ENCODE results near the gene BMP6. TPM values are rescaled to one million over a fixed set of nuclear protein-coding genes. Genes with fewer than 3 reads are reported as not detected.

The BMP6 gene
- total and polyA plus RNA-seq, 11 donors, result 1.1 to 5.1 (median 2.7) TPM

GRCh38 chr6:7773914-7774313, 48.0 kb downstream of the BMP6 start:
- Histone ChIP-seq H3K27ac (no peak overlapping the region), H3K4me1 (no peaks in the 10 kb centered on the region), H3K9me3 (no peaks in the 10 kb centered on the region), H3K27me3 (peaks cover 0 to 9% (median 0%) of the 10 kb centered on the region in 9 donors), H3K4me3 (no peak overlapping the region), H3K36me3 (no peaks in the 10 kb centered on the region)
- WGBS, 4 donors, result 87 to 95% (median 90%) methylated on average over 9 of the region's 9 CpGs
- ATAC-seq (no peak), DNase-seq (no peak)
- intact Hi-C loops (cut with DNase I), result no loop called here
- no peak for TF ChIP-seq CTCF (IDR thresholded peaks at IDR 0.05)

- Histone ChIP-seq H3K27me3 (peaks cover 0 to 9% (median 0%) of the 10 kb centered on the region in 9 donors), H3K36me3 (no peaks in the 10 kb centered on the region), H3K9me3 (no peaks in the 10 kb centered on the region), H3K4me3 (no peak overlapping the region), H3K4me1 (no peaks in the 10 kb centered on the region), H3K27ac (no peak overlapping the region)
- 85 to 91% (median 86%) methylated on average over 2 of the region's 2 CpGs for WGBS, 4 donors
- TF ChIP-seq POLR2A (IDR thresholded peaks at IDR 0.05), result no peak
- TF ChIP-seq CTCF (IDR thresholded peaks at IDR 0.05), result no peak
- ATAC-seq (no peak), DNase-seq (no peak)
- intact Hi-C loops (cut with DNase I), result no loop called here
These were observed 50.6 kb downstream of the BMP6 start for GRCh38 chr6:7776509-7776908.

GRCh38 chr6:7777074-7777473, 51.2 kb downstream of the BMP6 start:
- Histone ChIP-seq H3K27ac (no peak overlapping the region), H3K4me3 (no peak overlapping the region), H3K4me1 (no peaks in the 10 kb centered on the region), H3K36me3 (no peaks in the 10 kb centered on the region), H3K9me3 (no peaks in the 10 kb centered on the region), H3K27me3 (peaks cover 0 to 9% (median 0%) of the 10 kb centered on the region in 9 donors)
- DNase-seq, result no peak
- ATAC-seq, result no peak
- TF ChIP-seq CTCF (IDR thresholded peaks at IDR 0.05) (no peak), POLR2A (IDR thresholded peaks at IDR 0.05) (no peak)
- intact Hi-C loops (cut with DNase I), result no loop called here
- 79 to 83% (median 81%) methylated on average over 4 of the region's 4 CpGs for WGBS, 4 donors

- no peaks in the 10 kb centered on the region for H3K27me3 ChIP-seq
- no peaks in the 10 kb centered on the region for H3K9me3 ChIP-seq
- H3K27ac ChIP-seq, result no peak overlapping the region
- H3K4me3 ChIP-seq, result no peak overlapping the region
- TF ChIP-seq CTCF (IDR thresholded peaks at IDR 0.05) (no peak), POLR2A (IDR thresholded peaks at IDR 0.05) (no peak)
- H3K36me3 ChIP-seq, result no peaks in the 10 kb centered on the region
- peaks cover 0 to 19% (median 0%) of the 10 kb centered on the region in 12 donors for H3K4me1 ChIP-seq
- WGBS, 4 donors, result 79 to 91% (median 85%) methylated on average over 6 of the region's 6 CpGs
- DNase-seq (no peak), ATAC-seq (no peak)
- intact Hi-C loops (cut with DNase I), result no loop called here
These were observed 55.3 kb downstream of the BMP6 start for GRCh38 chr6:7781240-7781639.

Measured in heart left ventricle (tissue), 16 donors.